ENCODE results near the gene PARP15. TPM values are rescaled to one million over a fixed set of nuclear protein-coding genes. Genes with fewer than 3 reads are reported as not detected.

Gene PARP15
- total and polyA plus RNA-seq, 2 experiments from 2014 or later = 0.39 to 0.87 TPM

- Histone ChIP-seq H3K27me3 (ENCODE audit: insufficient read depth) (no peaks in the 10 kb centered on the region), H3K27ac (ENCODE audit: low read depth) (no peak overlapping the region), H3K9me2 (ENCODE audit: insufficient read depth) (no peaks in the 10 kb centered on the region; the same call in 1 of the 2 replicates), H3K4me2 (no peak overlapping the region), H3K79me2 (replicated peaks; ENCODE audit: insufficient read depth) (no peaks in the 10 kb centered on the region), H3K4me1 (ENCODE audit: insufficient read depth) (peaks cover 8% of the 10 kb centered on the region), H3F3A (replicated peaks; ENCODE audit: low read depth) (no peaks in the 10 kb centered on the region), H4K20me1 (replicated peaks; ENCODE audit: insufficient read depth) (no peaks in the 10 kb centered on the region), H3K36me3 (ENCODE audit: insufficient read depth) (no peaks in the 10 kb centered on the region), H3K4me3 (no peak overlapping the region), H2AFZ (no peak overlapping the region)
- Mint-ChIP-seq H3K27me3 (ENCODE audit: insufficient read depth, low read depth, poor library complexity) (no peaks in the 10 kb centered on the region), H3K36me3 (ENCODE audit: low read depth) (peaks cover 20% of the 10 kb centered on the region), H3K4me3 (no peak overlapping the region), H3K27ac (no peak overlapping the region; the same call in 1 of the 2 replicates), H3K4me1 (peaks cover 6% of the 10 kb centered on the region), H3K9me3 (peaks cover 35% of the 10 kb centered on the region)
- ATAC-seq = no peak
- no peak for TF ChIP-seq JUNB (IDR thresholded peaks at IDR 0.05; ENCODE audit: unreplicated experiment)
- TF ChIP-seq ZNF114 (CRISPR knock-in tag; IDR thresholded peaks at IDR 0.05) = no peak
- TF ChIP-seq CREB1 (CRISPR knock-in tag; IDR thresholded peaks at IDR 0.05; ENCODE audit: low read depth) = no peak
- TF ChIP-seq NANOG (IDR thresholded peaks at IDR 0.05; ENCODE audit: borderline replicate concordance) = no peak
- TF ChIP-seq CTCF (conservative IDR thresholded peaks at IDR 0.05; ENCODE audit: low read depth in 2 of 2) = no peak
- DNase-seq (ENCODE audit: low spot score) = no peak
Measured at GRCh38 chr3:122586098-122586497, 8.6 kb downstream of the PARP15 start.

- Histone ChIP-seq H3K36me3 (ENCODE audit: insufficient read depth) (no peaks in the 10 kb centered on the region), H3K4me2 (no peak overlapping the region), H3K4me1 (ENCODE audit: insufficient read depth) (peaks cover 11% of the 10 kb centered on the region), H4K20me1 (replicated peaks; ENCODE audit: insufficient read depth) (no peaks in the 10 kb centered on the region), H3K27ac (ENCODE audit: low read depth) (no peak overlapping the region; the same call in 1 of the 2 replicates), H3K27me3 (ENCODE audit: insufficient read depth) (no peaks in the 10 kb centered on the region), H3F3A (replicated peaks; ENCODE audit: low read depth) (no peaks in the 10 kb centered on the region), H3K9me2 (ENCODE audit: insufficient read depth) (no peaks in the 10 kb centered on the region; the same call in 1 of the 2 replicates), H2AFZ (no peak overlapping the region; the same call in 1 of the 2 replicates), H3K79me2 (replicated peaks; ENCODE audit: insufficient read depth) (no peaks in the 10 kb centered on the region), H3K4me3 (no peak overlapping the region)
- peaks cover 27% of the 10 kb centered on the region for H3K9me3 Mint-ChIP-seq
- H3K4me3 Mint-ChIP-seq = no peak overlapping the region
- H3K36me3 Mint-ChIP-seq (ENCODE audit: low read depth) = peaks cover 12% of the 10 kb centered on the region
- no peaks in the 10 kb centered on the region for H3K27me3 Mint-ChIP-seq (ENCODE audit: insufficient read depth, low read depth, poor library complexity)
- ATAC-seq = no peak
- no peak for DNase-seq (ENCODE audit: low spot score)
- H3K27ac Mint-ChIP-seq = no peak overlapping the region
- H3K4me1 Mint-ChIP-seq = peaks cover 8% of the 10 kb centered on the region
- TF ChIP-seq EZH2phosphoT487 (IDR thresholded peaks at IDR 0.05; ENCODE audit: unreplicated experiment) = no peak
- no peak for TF ChIP-seq ZNF114 (CRISPR knock-in tag; IDR thresholded peaks at IDR 0.05)
- no peak for TF ChIP-seq REST (IDR thresholded peaks at IDR 0.05; ENCODE audit: unreplicated experiment)
Measured at GRCh38 chr3:122586773-122587485, 9.5 kb downstream of the PARP15 start.
